Suprapubic skin (tissue), 3 donors: ENCODE data around the gene CDK11B.

Source experiments
- POLR2A ChIP-seq, 2 donors: fragments of 450-650 bp; IDR thresholded peaks; one replicate each; pipeline ENCODE4 v1.6.1; 2017; ENCODE audit warnings: antibody characterized with exemption in 2 of 2, mild to moderate bottlenecking in 2 of 2, moderate library complexity in 2 of 2
- TF ChIP-seq, protein P1 (sequence below), 2 donors: fragments of 200-600 bp in 1 of 2; fragments of 450-650 bp in 1 of 2; sonication (generic) in 1 of 2; IDR thresholded peaks; one replicate each; pipeline ENCODE4 v1.5.1; 2016 to 2019; ENCODE audit warnings: antibody characterized with exemption in 2 of 2, mild to moderate bottlenecking in 1 of 2, moderate library complexity in 1 of 2

- TF ChIP-seq, protein P1, sequence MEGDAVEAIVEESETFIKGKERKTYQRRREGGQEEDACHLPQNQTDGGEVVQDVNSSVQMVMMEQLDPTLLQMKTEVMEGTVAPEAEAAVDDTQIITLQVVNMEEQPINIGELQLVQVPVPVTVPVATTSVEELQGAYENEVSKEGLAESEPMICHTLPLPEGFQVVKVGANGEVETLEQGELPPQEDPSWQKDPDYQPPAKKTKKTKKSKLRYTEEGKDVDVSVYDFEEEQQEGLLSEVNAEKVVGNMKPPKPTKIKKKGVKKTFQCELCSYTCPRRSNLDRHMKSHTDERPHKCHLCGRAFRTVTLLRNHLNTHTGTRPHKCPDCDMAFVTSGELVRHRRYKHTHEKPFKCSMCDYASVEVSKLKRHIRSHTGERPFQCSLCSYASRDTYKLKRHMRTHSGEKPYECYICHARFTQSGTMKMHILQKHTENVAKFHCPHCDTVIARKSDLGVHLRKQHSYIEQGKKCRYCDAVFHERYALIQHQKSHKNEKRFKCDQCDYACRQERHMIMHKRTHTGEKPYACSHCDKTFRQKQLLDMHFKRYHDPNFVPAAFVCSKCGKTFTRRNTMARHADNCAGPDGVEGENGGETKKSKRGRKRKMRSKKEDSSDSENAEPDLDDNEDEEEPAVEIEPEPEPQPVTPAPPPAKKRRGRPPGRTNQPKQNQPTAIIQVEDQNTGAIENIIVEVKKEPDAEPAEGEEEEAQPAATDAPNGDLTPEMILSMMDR (IDR thresholded peaks at IDR 0.05) = no peak
- TF ChIP-seq POLR2A (IDR thresholded peaks at IDR 0.05) = no peak
These were observed 35.6 kb downstream of the CDK11B start for GRCh38 chr1:1623181-1623630.
